ENCODE results near the gene GJD3. TPM values are rescaled to one million over a fixed set of nuclear protein-coding genes. Genes with fewer than 3 reads are reported as not detected.

Gene GJD3
- total and polyA plus RNA-seq, 2 donors (not counting 3 experiments of a cell fraction or from before 2014, with no cell fraction given): 0.10 to 0.40 TPM

- Histone ChIP-seq H2AFZ (ENCODE audit: low read depth, low read length) (no peak overlapping the region), H3K27ac (ENCODE audit: insufficient read depth, low read depth, low read length) (peak overlapping the region; percentile 46), H3K36me3 (ENCODE audit: control insufficient read depth in 2 of 2, extremely low read depth in 1 of 2, insufficient read depth in 2 of 2, low read length in 2 of 2) (no peaks in the 10 kb centered on the region), H3K9ac (replicated peaks; ENCODE audit: extremely low read depth, insufficient read depth, low read length) (no peak overlapping the region), H3K9me3 (replicated peaks; ENCODE audit: control insufficient read depth, insufficient read depth, low read length) (no peaks in the 10 kb centered on the region), H3K4me1 (ENCODE audit: control insufficient read depth, extremely low read depth, insufficient read depth, low read length) (peaks cover 73% of the 10 kb centered on the region), H3K27me3 (ENCODE audit: control insufficient read depth in 2 of 2, insufficient read depth in 2 of 2, low read length in 2 of 2) (no peaks in the 10 kb centered on the region), H3K79me2 (ENCODE audit: control insufficient read depth, insufficient read depth, low read length) (peaks cover 28% of the 10 kb centered on the region), H3K9me1 (replicated peaks; ENCODE audit: control insufficient read depth, extremely low read depth, insufficient read depth, low read length) (no peaks in the 10 kb centered on the region), H4K20me1 (replicated peaks; ENCODE audit: control insufficient read depth, extremely low read depth, insufficient read depth, low read length) (no peaks in the 10 kb centered on the region), H3K4me3 (replicated peaks in 1 of 3; ENCODE audit: insufficient read depth in 1 of 3, low read depth in 1 of 3, low read length in 3 of 3) (no peak overlapping the region), H3K4me2 (ENCODE audit: insufficient read depth, low read length) (no peak overlapping the region)
- dilution Hi-C loops (cut with MboI; ENCODE audit: extremely low pct_ligation_motif_present, low sequenced_read_pairs) (no loop called here), intact Hi-C loops (cut with micrococcal nuclease) (no loop called here)
- DNase-seq (ENCODE audit: low read depth, low spot score) (no peak), FAIRE-seq (peak; percentile 52)
- no TSS peak for BruUV-seq (replicated peaks)
- ChIA-PET POLR2A (interaction anchor here (1.5 kb wide), 2 partner anchors 10 to 28 kb away, joined by 3 to 6 read pairs; no protein-coding TSS in a partner anchor), CTCF (interaction anchor here (1.2 to 6.9 kb wide), 6 partner anchors 10 to 104 kb away, joined by 3 to 109 read pairs (median 34); no protein-coding TSS in a partner anchor)
- TF ChIP-seq FOS (IDR thresholded peaks at IDR 0.05; ENCODE audit: borderline replicate concordance, insufficient read depth, low read length): no peak
- TF ChIP-seq POLR2A (IDR thresholded peaks at IDR 0.05; ENCODE audit: low read depth, low read length): no peak
- no peak for TF ChIP-seq JUN (IDR thresholded peaks at IDR 0.05; ENCODE audit: borderline replicate concordance, insufficient read depth, insufficient read length, low read depth)
- TF ChIP-seq POLR2AphosphoS5 (IDR thresholded peaks at IDR 0.05; ENCODE audit: insufficient read depth, low read depth, low read length): no peak
- TF ChIP-seq, protein P1, sequence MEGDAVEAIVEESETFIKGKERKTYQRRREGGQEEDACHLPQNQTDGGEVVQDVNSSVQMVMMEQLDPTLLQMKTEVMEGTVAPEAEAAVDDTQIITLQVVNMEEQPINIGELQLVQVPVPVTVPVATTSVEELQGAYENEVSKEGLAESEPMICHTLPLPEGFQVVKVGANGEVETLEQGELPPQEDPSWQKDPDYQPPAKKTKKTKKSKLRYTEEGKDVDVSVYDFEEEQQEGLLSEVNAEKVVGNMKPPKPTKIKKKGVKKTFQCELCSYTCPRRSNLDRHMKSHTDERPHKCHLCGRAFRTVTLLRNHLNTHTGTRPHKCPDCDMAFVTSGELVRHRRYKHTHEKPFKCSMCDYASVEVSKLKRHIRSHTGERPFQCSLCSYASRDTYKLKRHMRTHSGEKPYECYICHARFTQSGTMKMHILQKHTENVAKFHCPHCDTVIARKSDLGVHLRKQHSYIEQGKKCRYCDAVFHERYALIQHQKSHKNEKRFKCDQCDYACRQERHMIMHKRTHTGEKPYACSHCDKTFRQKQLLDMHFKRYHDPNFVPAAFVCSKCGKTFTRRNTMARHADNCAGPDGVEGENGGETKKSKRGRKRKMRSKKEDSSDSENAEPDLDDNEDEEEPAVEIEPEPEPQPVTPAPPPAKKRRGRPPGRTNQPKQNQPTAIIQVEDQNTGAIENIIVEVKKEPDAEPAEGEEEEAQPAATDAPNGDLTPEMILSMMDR (IDR thresholded peaks at IDR 0.05; ENCODE audit: extremely low read depth in 1 of 2, insufficient read depth in 1 of 2, low read depth in 1 of 2, low read length in 2 of 2): no peak
- TF ChIP-seq EZH2 (IDR thresholded peaks at IDR 0.05; ENCODE audit: borderline replicate concordance, low read depth, low read length, severe bottlenecking): no peak
- no peak for TF ChIP-seq GATA2 (IDR thresholded peaks at IDR 0.05; ENCODE audit: insufficient read depth, insufficient read length, low read depth, low read length)
- TF ChIP-seq MYC (IDR thresholded peaks at IDR 0.05; ENCODE audit: low read depth, low read length): no peak
- TF ChIP-seq, protein P2, sequence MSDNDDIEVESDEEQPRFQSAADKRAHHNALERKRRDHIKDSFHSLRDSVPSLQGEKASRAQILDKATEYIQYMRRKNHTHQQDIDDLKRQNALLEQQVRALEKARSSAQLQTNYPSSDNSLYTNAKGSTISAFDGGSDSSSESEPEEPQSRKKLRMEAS (IDR thresholded peaks at IDR 0.05; ENCODE audit: insufficient read depth, insufficient read length): no peak
Measured at GRCh38 chr17:40315678-40316570, 48.6 kb downstream of the GJD3 start.

All from endothelial cell of umbilical vein (primary cell).